ENCODE measurements around the gene FLII. TPM values are rescaled to one million over a fixed set of nuclear protein-coding genes. Genes with fewer than 3 reads are reported as not detected.

FLII gene
- total RNA-seq, 4 donors from 2014 or later = 244 to 388 (median 274) TPM

- no peak for TF ChIP-seq CTCF (IDR thresholded peaks at IDR 0.05; ENCODE audit: low read depth)
These were observed 10.2 kb downstream of the FLII start for GRCh38 chr17:18248300-18248731.

GRCh38 chr17:18247613-18248001, 10.9 kb downstream of the FLII start:
- TF ChIP-seq CTCF (IDR thresholded peaks at IDR 0.05; ENCODE audit: low read depth) = no peak

- no peak for TF ChIP-seq CTCF (IDR thresholded peaks at IDR 0.05; ENCODE audit: low read depth)
These were observed 11.5 kb downstream of the FLII start for GRCh38 chr17:18246880-18247612.

- TF ChIP-seq CTCF (IDR thresholded peaks at IDR 0.05; ENCODE audit: low read depth) = no peak
These were observed 12.3 kb downstream of the FLII start for GRCh38 chr17:18246109-18246725.

- no peak for TF ChIP-seq CTCF (IDR thresholded peaks at IDR 0.05; ENCODE audit: low read depth)
These were observed 13.3 kb downstream of the FLII start for GRCh38 chr17:18245038-18245776.

GRCh38 chr17:18241229-18241871, 17.2 kb downstream of the FLII start:
- TF ChIP-seq CTCF (IDR thresholded peaks at IDR 0.05; ENCODE audit: low read depth) = no peak

- TF ChIP-seq CTCF (IDR thresholded peaks at IDR 0.05; ENCODE audit: low read depth) = no peak
These were observed 18.1 kb downstream of the FLII start for GRCh38 chr17:18240449-18240848.

Data from subcutaneous adipose tissue (tissue), 4 donors.